ENCODE results near the gene STX4.

GRCh38 chr16:31063843-31064611 is 30.7 kb downstream of the STX4 start:
- TF ChIP-seq CTCF (IDR thresholded peaks at IDR 0.05) (no peak), POLR2A (IDR thresholded peaks at IDR 0.05) (no peak)
